Measurements from ENCODE around the gene SLC22A17. TPM values are rescaled to one million over a fixed set of nuclear protein-coding genes. Genes with fewer than 3 reads are reported as not detected.
A peak's percentile ranks its signal among the peaks of the same experiment; 100 is the strongest.

The SLC22A17 gene
- total and polyA plus RNA-seq, 2 of the 13 experiments (the other 11 are each of a cell fraction or from before 2014, with no cell fraction given): 0.95 to 1.1 TPM

GRCh38 chr14:23302290-23303225 lies 50.1 kb downstream of the SLC22A17 start, which contains the start of gene PPP1R3E (continued):
- TF ChIP-seq FOXP4 (CRISPR knock-in tag; IDR thresholded peaks at IDR 0.05) (no peak; the same call in none of the 2 replicates), THAP11 (CRISPR knock-in tag; IDR thresholded peaks at IDR 0.05) (no peak), ZNF256 (CRISPR knock-in tag; conservative IDR thresholded peaks at IDR 0.05) (no peak; the same call in 1 of the 2 replicates), USF2 (IDR thresholded peaks at IDR 0.05; ENCODE audit: low read depth, low read length) (no peak), USF2 (CRISPR knock-in tag; IDR thresholded peaks at IDR 0.05; ENCODE audit: borderline replicate concordance) (0 out of 2 replicates have a peak, but pooled peaks have one; percentile 23), MEF2D (CRISPR knock-in tag; IDR thresholded peaks at IDR 0.05) (peak; percentile 72), ZNF253 (CRISPR knock-in tag; IDR thresholded peaks at IDR 0.05; ENCODE audit: borderline replicate concordance) (no peak; the same call in none of the 2 replicates), ZBTB44 (CRISPR knock-in tag; IDR thresholded peaks at IDR 0.05) (no peak), ZNF235 (CRISPR knock-in tag; IDR thresholded peaks at IDR 0.05; ENCODE audit: borderline replicate concordance) (peak; percentile 80), BCL6 (CRISPR knock-in tag; IDR thresholded peaks at IDR 0.05) (0 out of 2 replicates have a peak, but pooled peaks have one; percentile 33), ZNF777 (CRISPR knock-in tag; IDR thresholded peaks at IDR 0.05) (0 out of 2 replicates have a peak, but pooled peaks have one; percentile 72), ZBTB40 (IDR thresholded peaks at IDR 0.05) (no peak), ZBTB40 (CRISPR knock-in tag; IDR thresholded peaks at IDR 0.05) (peak; percentile 50; the same call in 1 of the 2 replicates)
